ENCODE results near the gene SCYGR1.
"Not testable (repeated sequence)": the region's sequence is repeated elsewhere in the genome, so short reads cannot be mapped to it uniquely, and the experiment has no call there.

Gene SCYGR1

GRCh38 chr2:227368574-227368973 lies 19.2 kb downstream of the SCYGR1 start:
- peaks cover 33 to 97% (median 84%) of the 10 kb centered on the region in 10 experiments for H3K4me1 ChIP-seq
- no peaks in the 10 kb centered on the region for H3K9me3 ChIP-seq (replicated peaks in 1 of 11)
- no peaks in the 10 kb centered on the region for H3K27me3 ChIP-seq
- TF ChIP-seq Cebpa-rat (IDR thresholded peaks at IDR 0.05) = no peak
- no peak overlapping the region for H3K4me3 ChIP-seq
- no peaks in the 10 kb centered on the region for H3K36me3 ChIP-seq
- H3K4me2 ChIP-seq = peak overlapping the region in 7 of 11 experiments; percentile 45 to 89 (median 63); a peak in 13 of 22 replicates
- no peaks in the 10 kb centered on the region for H4K20me1 ChIP-seq
- peak overlapping the region in 8 of 11 experiments; percentile 44 to 97 (median 82); a peak in 14 of 22 replicates for H3K27ac ChIP-seq
- peak overlapping the region in 5 of 11 experiments; percentile 3 to 67 (median 56); a peak in 6 of 22 replicates for H3K9ac ChIP-seq

- peaks cover 33 to 92% (median 82%) of the 10 kb centered on the region in 10 experiments for H3K4me1 ChIP-seq
- TF ChIP-seq Cebpa-rat (IDR thresholded peaks at IDR 0.05) = no peak
- H3K27me3 ChIP-seq = no peaks in the 10 kb centered on the region
- no peak overlapping the region for H3K4me3 ChIP-seq
- peak overlapping the region in 9 of 11 experiments; percentile 21 to 74 (median 44); a peak in 14 of 22 replicates for H3K4me2 ChIP-seq
- peak overlapping the region in 10 of 11 experiments; percentile 26 to 97 (median 62); a peak in 16 of 22 replicates for H3K27ac ChIP-seq
- H3K9ac ChIP-seq = peak overlapping the region in 5 of 11 experiments; percentile 3 to 53 (median 42); a peak in 6 of 22 replicates
- no peaks in the 10 kb centered on the region for H4K20me1 ChIP-seq
- no peaks in the 10 kb centered on the region; a peak in 1 of 22 replicates for H3K36me3 ChIP-seq
- H3K9me3 ChIP-seq (replicated peaks in 1 of 11) = no peaks in the 10 kb centered on the region
These were observed 20.3 kb downstream of the SCYGR1 start for GRCh38 chr2:227367427-227367795.

GRCh38 chr2:227366769-227367426 lies 20.9 kb downstream of the SCYGR1 start:
- Histone ChIP-seq H3K9me3 (replicated peaks in 1 of 11) (no peaks in the 10 kb centered on the region), H3K27me3 (no peaks in the 10 kb centered on the region), H3K4me1 (peaks cover 33 to 86% (median 77%) of the 10 kb centered on the region in 10 experiments), H3K27ac (peak overlapping the region in 10 of 11 experiments; percentile 26 to 97 (median 62); a peak in 16 of 22 replicates), H3K36me3 (peaks cover 0 to under 1% (median 0%) of the 10 kb centered on the region in 11 experiments; a peak in 1 of 22 replicates), H3K4me3 (no peak overlapping the region), H3K4me2 (peak overlapping the region in 9 of 11 experiments; percentile 21 to 74 (median 44); a peak in 15 of 22 replicates), H3K9ac (peak overlapping the region in 5 of 11 experiments; percentile 3 to 53 (median 42); a peak in 6 of 22 replicates), H4K20me1 (no peaks in the 10 kb centered on the region)
- peak in 2 of 11 experiments; percentile 20 to 34; a peak in 2 of 22 replicates for TF ChIP-seq Cebpa-rat (IDR thresholded peaks at IDR 0.05)

- Histone ChIP-seq H3K9ac (0 out of 22 replicates have a peak overlapping the region, but pooled peaks of 1 of the 11 experiments have one; percentile 42), H3K4me1 (peaks cover 26 to 76% (median 67%) of the 10 kb centered on the region in 10 experiments), H3K27ac (peak overlapping the region in 7 of 11 experiments; percentile 35 to 97 (median 69); a peak in 8 of 22 replicates), H3K4me3 (no peak overlapping the region), H3K27me3 (no peaks in the 10 kb centered on the region), H4K20me1 (no peaks in the 10 kb centered on the region), H3K9me3 (replicated peaks in 1 of 11) (no peaks in the 10 kb centered on the region), H3K4me2 (peak overlapping the region in 7 of 11 experiments; percentile 21 to 74 (median 62); a peak in 11 of 22 replicates), H3K36me3 (peaks cover 4 to 11% (median 5%) of the 10 kb centered on the region in 11 experiments; a peak in 19 of 22 replicates)
- no peak for TF ChIP-seq Cebpa-rat (IDR thresholded peaks at IDR 0.05)
These were observed 21.9 kb downstream of the SCYGR1 start for GRCh38 chr2:227365833-227366232.

- peaks cover 17 to 66% (median 56%) of the 10 kb centered on the region in 10 experiments for H3K4me1 ChIP-seq
These were observed 23.0 kb downstream of the SCYGR1 start for GRCh38 chr2:227364585-227365263.

GRCh38 chr2:227363756-227364155 lies 24.0 kb downstream of the SCYGR1 start:
- Histone ChIP-seq H3K9ac (no peak overlapping the region), H3K27ac (peak overlapping the region in 1 of 11 experiments; percentile 43; a peak in 1 of 22 replicates), H3K4me1 (peaks cover 16 to 57% (median 46%) of the 10 kb centered on the region in 10 experiments), H3K4me2 (peak overlapping the region in 10 of 11 experiments; percentile 38 to 73 (median 63); a peak in 13 of 22 replicates), H3K27me3 (no peaks in the 10 kb centered on the region), H3K36me3 (peaks cover 20 to 32% (median 26%) of the 10 kb centered on the region in 11 experiments; a peak in 21 of 22 replicates), H3K9me3 (replicated peaks in 1 of 11) (no peaks in the 10 kb centered on the region), H3K4me3 (no peak overlapping the region), H4K20me1 (no peaks in the 10 kb centered on the region)
- no peak for TF ChIP-seq Cebpa-rat (IDR thresholded peaks at IDR 0.05)

More at GRCh38 chr2:227364585-227365263, 23.0 kb downstream of the SCYGR1 start:
- H3K9ac ChIP-seq; H3K27me3 ChIP-seq; H3K9me3 ChIP-seq (replicated peaks in 1 of 11); H3K4me3 ChIP-seq; H4K20me1 ChIP-seq: not testable (repeated sequence)
- Histone ChIP-seq H3K4me2 (peak overlapping the region; percentile 38 to 73 (median 62)), H3K27ac (peak overlapping the region in 8 of 11 experiments; percentile 11 to 73 (median 34); a peak in 10 of 22 replicates), H3K36me3 (peaks cover 14 to 22% (median 16%) of the 10 kb centered on the region in 11 experiments; a peak in 20 of 22 replicates)

GRCh38 chr2:227360351-227360750 lies 27.4 kb downstream of the SCYGR1 start:
- Histone ChIP-seq H3K27me3 (no peaks in the 10 kb centered on the region), H3K4me2 (no peak overlapping the region), H3K9me3 (replicated peaks in 1 of 11) (no peaks in the 10 kb centered on the region), H3K9ac (no peak overlapping the region), H3K27ac (no peak overlapping the region), H3K4me3 (no peak overlapping the region), H3K36me3 (peaks cover 54 to 66% (median 60%) of the 10 kb centered on the region in 11 experiments), H4K20me1 (no peaks in the 10 kb centered on the region), H3K4me1 (peaks cover 16 to 30% (median 18%) of the 10 kb centered on the region in 10 experiments)
- TF ChIP-seq Cebpa-rat (IDR thresholded peaks at IDR 0.05) = no peak

GRCh38 chr2:227351639-227352038 lies 36.1 kb downstream of the SCYGR1 start:
- Histone ChIP-seq H3K9me3 (replicated peaks in 1 of 11) (no peaks in the 10 kb centered on the region), H3K9ac (no peak overlapping the region), H3K4me1 (peaks cover 0 to 9% (median 0%) of the 10 kb centered on the region in 10 experiments; a peak in 5 of 20 replicates), H3K27me3 (no peaks in the 10 kb centered on the region), H3K4me3 (no peak overlapping the region), H3K4me2 (no peak overlapping the region), H4K20me1 (no peaks in the 10 kb centered on the region), H3K27ac (no peak overlapping the region), H3K36me3 (peaks cover 50 to 96% (median 79%) of the 10 kb centered on the region in 11 experiments)
- no peak for TF ChIP-seq Cebpa-rat (IDR thresholded peaks at IDR 0.05)
